ENCODE results near the gene ICOSLG. TPM values are rescaled to one million over a fixed set of nuclear protein-coding genes. Genes with fewer than 3 reads are reported as not detected.

The ICOSLG gene
- polyA plus RNA-seq, 1 donor (not counting 4 experiments of a cell fraction or from before 2014, with no cell fraction given) = 1.8 TPM

GRCh38 chr21:44265734-44266270, 25.1 kb upstream of the ICOSLG start:
- Histone ChIP-seq H3K9me1 (ENCODE audit: control insufficient read depth, extremely low read depth, insufficient read depth, low read length) (no peaks in the 10 kb centered on the region), H3K79me2 (ENCODE audit: control insufficient read depth, insufficient read depth, low read length) (no peaks in the 10 kb centered on the region), H3K36me3 (ENCODE audit: control insufficient read depth in 2 of 2, extremely low read depth in 1 of 2, insufficient read depth in 2 of 2, low read length in 2 of 2) (no peaks in the 10 kb centered on the region), H3K9ac (ENCODE audit: control insufficient read depth, extremely low read depth, insufficient read depth, low read length) (no peak overlapping the region), H4K20me1 (ENCODE audit: control insufficient read depth, extremely low read depth, insufficient read depth, low read length) (no peaks in the 10 kb centered on the region), H3K4me3 (ENCODE audit: control insufficient read depth in 2 of 3, extremely low read depth in 1 of 3, insufficient read depth in 2 of 3, low read depth in 1 of 3, low read length in 3 of 3) (no peak overlapping the region), H2AFZ (ENCODE audit: control insufficient read depth, low read length) (no peak overlapping the region), H3K4me1 (ENCODE audit: control insufficient read depth, extremely low read depth, insufficient read depth, low read length) (no peaks in the 10 kb centered on the region), H3K4me2 (ENCODE audit: control insufficient read depth, extremely low read depth, insufficient read depth, low read depth, low read length) (no peak overlapping the region), H3K27ac (ENCODE audit: control insufficient read depth, insufficient read depth, low read length) (no peak overlapping the region), H3K9me3 (ENCODE audit: control insufficient read depth, low read depth, low read length) (no peaks in the 10 kb centered on the region), H3K27me3 (ENCODE audit: control insufficient read depth, extremely low read depth, insufficient read depth, low read length) (peaks cover 18% of the 10 kb centered on the region)
- TF ChIP-seq CTCF (optimal IDR thresholded peaks at IDR 0.05 in 1 of 3, IDR thresholded peaks at IDR 0.05 in 1 of 3, conservative IDR thresholded peaks at IDR 0.05 in 1 of 3; ENCODE audit: extremely low read depth in 1 of 3, insufficient read depth in 2 of 3, low read length in 3 of 3) (no peak), EZH2 (IDR thresholded peaks at IDR 0.05; ENCODE audit: low read length) (no peak)
- dilution Hi-C loops (cut with MboI; ENCODE audit: extremely low pct_ligation_motif_present, low sequenced_read_pairs) = no loop called here
- no peak for DNase-seq (ENCODE audit: low read depth, low spot score)
- no peak for FAIRE-seq

- Histone ChIP-seq H3K4me1 (ENCODE audit: control insufficient read depth, extremely low read depth, insufficient read depth, low read length) (no peaks in the 10 kb centered on the region), H4K20me1 (ENCODE audit: control insufficient read depth, extremely low read depth, insufficient read depth, low read length) (no peaks in the 10 kb centered on the region), H3K36me3 (ENCODE audit: control insufficient read depth in 2 of 2, extremely low read depth in 1 of 2, insufficient read depth in 2 of 2, low read length in 2 of 2) (no peaks in the 10 kb centered on the region), H2AFZ (ENCODE audit: control insufficient read depth, low read length) (no peak overlapping the region), H3K9me1 (ENCODE audit: control insufficient read depth, extremely low read depth, insufficient read depth, low read length) (no peaks in the 10 kb centered on the region), H3K27ac (ENCODE audit: control insufficient read depth, insufficient read depth, low read length) (no peak overlapping the region), H3K4me3 (ENCODE audit: control insufficient read depth in 2 of 3, extremely low read depth in 1 of 3, insufficient read depth in 2 of 3, low read depth in 1 of 3, low read length in 3 of 3) (no peak overlapping the region), H3K27me3 (ENCODE audit: control insufficient read depth, extremely low read depth, insufficient read depth, low read length) (peaks cover 22% of the 10 kb centered on the region), H3K9ac (ENCODE audit: control insufficient read depth, extremely low read depth, insufficient read depth, low read length) (no peak overlapping the region), H3K79me2 (ENCODE audit: control insufficient read depth, insufficient read depth, low read length) (no peaks in the 10 kb centered on the region), H3K9me3 (ENCODE audit: control insufficient read depth, low read depth, low read length) (no peaks in the 10 kb centered on the region), H3K4me2 (ENCODE audit: control insufficient read depth, extremely low read depth, insufficient read depth, low read depth, low read length) (no peak overlapping the region)
- TF ChIP-seq CTCF (optimal IDR thresholded peaks at IDR 0.05 in 1 of 3, IDR thresholded peaks at IDR 0.05 in 1 of 3, conservative IDR thresholded peaks at IDR 0.05 in 1 of 3; ENCODE audit: extremely low read depth in 1 of 3, insufficient read depth in 2 of 3, low read length in 3 of 3) = no peak
- no peak for TF ChIP-seq EZH2 (IDR thresholded peaks at IDR 0.05; ENCODE audit: low read length)
- DNase-seq (ENCODE audit: low read depth, low spot score) (no peak), FAIRE-seq (no peak)
- dilution Hi-C loops (cut with MboI; ENCODE audit: extremely low pct_ligation_motif_present, low sequenced_read_pairs) = no loop called here
Observed at GRCh38 chr21:44263768-44264167, 23.0 kb upstream of the ICOSLG start.

All from keratinocyte (primary cell).